KMS-11 (cell line): ENCODE measurements around the gene FAM163A.

Experiments
- H2AFZ ChIP-seq: fragments of 200-600 bp; sonication (generic); 2 replicates; pipeline ENCODE4 v1.6.1; 2016; ENCODE audit warnings: antibody characterized with exemption, mixed run types, low read depth
- H3K27ac ChIP-seq: fragments of 200-600 bp; sonication (generic); 2 replicates; pipeline ENCODE4 v1.6.1; 2016; ENCODE audit warnings: mild to moderate bottlenecking, mixed run types
- H3K27me3 ChIP-seq: fragments of 200-600 bp; sonication (generic); 2 replicates; pipeline ENCODE4 v1.6.1; 2017; ENCODE audit warnings: mild to moderate bottlenecking, low read depth, mixed run types, moderate library complexity; ENCODE audit not compliant: insufficient read depth
- H3K36me3 ChIP-seq: fragments of 200-600 bp; sonication (generic); 2 replicates; pipeline ENCODE4 v1.6.1; 2017; ENCODE audit warnings: mild to moderate bottlenecking, mixed run types; ENCODE audit not compliant: insufficient read depth
- H3K4me1 ChIP-seq: fragments of 200-600 bp; sonication (generic); 2 replicates; pipeline ENCODE4 v1.6.1; 2016; ENCODE audit warnings: mild to moderate bottlenecking, low read depth, mixed run types; ENCODE audit not compliant: poor library complexity, severe bottlenecking
- H3K4me2 ChIP-seq: fragments of 200-600 bp; sonication (generic); 2 replicates; pipeline ENCODE4 v1.7.0; 2016; ENCODE audit warnings: mild to moderate bottlenecking, mixed run types
- H3K4me3 ChIP-seq: fragments of 200-600 bp; sonication (generic); IDR thresholded peaks from 2 replicates; pipeline ENCODE4 v1.6.1; 2017; ENCODE audit warnings: low read depth, low read length, mixed read lengths; ENCODE audit not compliant: insufficient read depth
- H3K79me2 ChIP-seq: fragments of 200-600 bp; sonication (generic); 2 replicates; pipeline ENCODE4 v1.6.1; 2016; ENCODE audit warnings: low read depth, mixed run types; ENCODE audit not compliant: insufficient read depth
- H3K9ac ChIP-seq: fragments of 200-600 bp; sonication (generic); 2 replicates; pipeline ENCODE4 v1.6.1; 2016; ENCODE audit warnings: mild to moderate bottlenecking, mixed run types
- H4K20me1 ChIP-seq: fragments of 200-600 bp; sonication (generic); 2 replicates; pipeline ENCODE4 v1.6.1; 2016; ENCODE audit warnings: mild to moderate bottlenecking, mixed run types; ENCODE audit not compliant: insufficient read depth
- TF ChIP-seq, protein P1 (sequence below): fragments of 200-600 bp; sonication (generic); conservative IDR thresholded peaks from 2 replicates; pipeline ENCODE4 v1.6.1; 2017; ENCODE audit warnings: low read depth, mild to moderate bottlenecking, antibody characterized with exemption, low read length, moderate library complexity, mixed read lengths

The FAM163A gene

DNA sequence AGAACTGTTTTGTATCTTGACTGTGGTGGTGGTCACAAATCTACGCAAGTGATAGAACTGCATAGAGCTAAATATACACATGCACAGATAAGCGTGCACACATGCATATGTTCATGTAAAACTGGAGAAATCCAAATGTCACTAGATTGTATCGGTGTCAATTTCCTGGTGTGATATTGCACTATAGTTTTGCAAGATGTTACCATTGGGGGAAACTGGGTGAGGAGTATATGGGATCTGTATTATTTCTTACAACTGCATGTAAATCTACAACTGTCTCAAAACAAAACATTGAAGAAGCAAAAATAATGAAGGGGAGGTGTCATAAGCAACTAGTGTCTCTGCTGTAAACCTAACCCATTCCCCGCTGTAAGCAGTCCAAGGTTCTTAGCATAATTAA lies 30.2 kb downstream of the FAM163A start:
- Histone ChIP-seq H3K36me3 (no peaks in the 10 kb centered on the region), H4K20me1 (no peaks in the 10 kb centered on the region), H2AFZ (no peak overlapping the region), H3K27ac (no peak overlapping the region), H3K27me3 (no peaks in the 10 kb centered on the region), H3K4me2 (no peak overlapping the region), H3K4me1 (no peaks in the 10 kb centered on the region), H3K4me3 (no peak overlapping the region), H3K79me2 (no peaks in the 10 kb centered on the region), H3K9ac (no peak overlapping the region)
- TF ChIP-seq, protein P1, sequence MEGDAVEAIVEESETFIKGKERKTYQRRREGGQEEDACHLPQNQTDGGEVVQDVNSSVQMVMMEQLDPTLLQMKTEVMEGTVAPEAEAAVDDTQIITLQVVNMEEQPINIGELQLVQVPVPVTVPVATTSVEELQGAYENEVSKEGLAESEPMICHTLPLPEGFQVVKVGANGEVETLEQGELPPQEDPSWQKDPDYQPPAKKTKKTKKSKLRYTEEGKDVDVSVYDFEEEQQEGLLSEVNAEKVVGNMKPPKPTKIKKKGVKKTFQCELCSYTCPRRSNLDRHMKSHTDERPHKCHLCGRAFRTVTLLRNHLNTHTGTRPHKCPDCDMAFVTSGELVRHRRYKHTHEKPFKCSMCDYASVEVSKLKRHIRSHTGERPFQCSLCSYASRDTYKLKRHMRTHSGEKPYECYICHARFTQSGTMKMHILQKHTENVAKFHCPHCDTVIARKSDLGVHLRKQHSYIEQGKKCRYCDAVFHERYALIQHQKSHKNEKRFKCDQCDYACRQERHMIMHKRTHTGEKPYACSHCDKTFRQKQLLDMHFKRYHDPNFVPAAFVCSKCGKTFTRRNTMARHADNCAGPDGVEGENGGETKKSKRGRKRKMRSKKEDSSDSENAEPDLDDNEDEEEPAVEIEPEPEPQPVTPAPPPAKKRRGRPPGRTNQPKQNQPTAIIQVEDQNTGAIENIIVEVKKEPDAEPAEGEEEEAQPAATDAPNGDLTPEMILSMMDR = no peak

DNA sequence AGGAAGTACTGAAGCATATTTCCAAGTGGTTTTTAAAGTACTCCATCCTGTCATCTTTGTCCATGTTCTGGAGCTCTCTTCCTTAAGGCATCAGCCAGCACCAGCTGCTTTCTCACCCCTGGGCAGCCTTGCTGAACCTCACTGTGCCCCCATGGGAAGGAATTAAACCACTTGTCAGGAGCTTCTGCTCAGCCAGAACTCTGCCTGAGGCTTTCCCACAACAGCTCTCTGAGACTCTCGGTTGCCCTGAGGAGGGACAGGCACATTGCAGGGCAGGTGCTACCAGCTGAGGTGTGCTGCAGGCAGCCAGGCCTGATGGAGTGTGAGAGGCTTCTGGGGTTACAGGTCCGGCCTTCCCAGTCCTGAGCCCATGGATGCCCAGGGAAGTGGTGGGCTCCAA lies 30.9 kb downstream of the FAM163A start:
- TF ChIP-seq, protein P1 = no peak
- no peaks in the 10 kb centered on the region for H3K79me2 ChIP-seq
- no peak overlapping the region for H3K4me2 ChIP-seq
- no peaks in the 10 kb centered on the region for H3K36me3 ChIP-seq
- no peaks in the 10 kb centered on the region for H4K20me1 ChIP-seq
- H3K27me3 ChIP-seq = no peaks in the 10 kb centered on the region
- H3K9ac ChIP-seq = no peak overlapping the region
- no peaks in the 10 kb centered on the region for H3K4me1 ChIP-seq
- H3K4me3 ChIP-seq = no peak overlapping the region
- no peak overlapping the region for H3K27ac ChIP-seq
- no peak overlapping the region for H2AFZ ChIP-seq

DNA sequence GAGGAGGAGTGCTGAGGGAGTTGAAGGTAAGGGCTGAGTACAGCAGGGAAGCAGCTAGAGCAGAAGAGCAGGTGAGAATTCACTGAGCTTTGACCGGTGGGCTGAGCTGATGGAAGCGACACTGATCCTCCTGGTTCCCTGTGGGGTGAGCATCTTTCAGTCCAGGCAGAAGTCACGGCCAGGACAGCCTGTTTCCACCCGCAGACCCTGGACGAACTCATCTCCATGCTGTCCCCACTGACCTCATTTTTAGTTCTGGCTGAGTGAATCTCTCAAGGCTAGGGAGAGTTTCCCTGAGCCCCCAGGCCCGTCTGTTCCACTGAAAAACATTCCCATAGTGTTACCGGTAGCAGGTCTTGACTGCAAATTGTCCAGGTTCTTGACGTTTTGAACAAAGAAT lies 31.5 kb downstream of the FAM163A start:
- TF ChIP-seq, protein P1 = no peak
- Histone ChIP-seq H3K36me3 (no peaks in the 10 kb centered on the region), H3K4me3 (no peak overlapping the region), H3K79me2 (no peaks in the 10 kb centered on the region), H2AFZ (no peak overlapping the region), H3K27ac (no peak overlapping the region), H4K20me1 (no peaks in the 10 kb centered on the region), H3K4me2 (no peak overlapping the region), H3K4me1 (no peaks in the 10 kb centered on the region), H3K27me3 (no peaks in the 10 kb centered on the region), H3K9ac (no peak overlapping the region)

DNA sequence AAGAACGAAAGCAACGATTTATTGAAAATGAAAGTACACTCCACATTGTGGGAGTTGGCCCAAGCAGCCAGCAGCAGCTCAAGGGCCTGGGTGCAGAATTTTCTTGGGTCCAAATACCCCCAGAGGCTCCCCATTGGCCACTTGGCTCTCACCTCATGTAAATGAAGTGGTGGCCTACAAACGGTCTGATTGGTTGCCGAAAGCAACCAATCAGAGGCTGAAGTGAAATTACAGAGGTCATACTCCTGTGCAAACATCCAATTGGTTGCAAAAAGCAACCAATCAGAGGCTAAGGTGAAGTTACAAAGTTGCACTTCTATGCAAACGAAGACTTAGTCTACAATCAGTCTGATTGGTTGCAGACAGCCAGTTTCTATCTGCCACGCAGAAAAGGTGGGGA lies 31.9 kb downstream of the FAM163A start:
- no peak overlapping the region for H2AFZ ChIP-seq
- no peaks in the 10 kb centered on the region for H3K27me3 ChIP-seq
- TF ChIP-seq, protein P1 = no peak
- H3K4me3 ChIP-seq = no peak overlapping the region
- no peaks in the 10 kb centered on the region for H3K4me1 ChIP-seq
- H3K27ac ChIP-seq = no peak overlapping the region
- H3K36me3 ChIP-seq = no peaks in the 10 kb centered on the region
- H3K9ac ChIP-seq = no peak overlapping the region
- no peak overlapping the region for H3K4me2 ChIP-seq
- H3K79me2 ChIP-seq = no peaks in the 10 kb centered on the region
- no peaks in the 10 kb centered on the region for H4K20me1 ChIP-seq
